ENCODE results near the gene MALL. TPM values are rescaled to one million over a fixed set of nuclear protein-coding genes. Genes with fewer than 3 reads are reported as not detected.
"Not testable (repeated sequence)": the region's sequence is repeated elsewhere in the genome, so short reads cannot be mapped to it uniquely, and the experiment has no call there.

MALL gene
- total RNA-seq, 1 donor from 2014 or later, result 5.4 TPM

DNA sequence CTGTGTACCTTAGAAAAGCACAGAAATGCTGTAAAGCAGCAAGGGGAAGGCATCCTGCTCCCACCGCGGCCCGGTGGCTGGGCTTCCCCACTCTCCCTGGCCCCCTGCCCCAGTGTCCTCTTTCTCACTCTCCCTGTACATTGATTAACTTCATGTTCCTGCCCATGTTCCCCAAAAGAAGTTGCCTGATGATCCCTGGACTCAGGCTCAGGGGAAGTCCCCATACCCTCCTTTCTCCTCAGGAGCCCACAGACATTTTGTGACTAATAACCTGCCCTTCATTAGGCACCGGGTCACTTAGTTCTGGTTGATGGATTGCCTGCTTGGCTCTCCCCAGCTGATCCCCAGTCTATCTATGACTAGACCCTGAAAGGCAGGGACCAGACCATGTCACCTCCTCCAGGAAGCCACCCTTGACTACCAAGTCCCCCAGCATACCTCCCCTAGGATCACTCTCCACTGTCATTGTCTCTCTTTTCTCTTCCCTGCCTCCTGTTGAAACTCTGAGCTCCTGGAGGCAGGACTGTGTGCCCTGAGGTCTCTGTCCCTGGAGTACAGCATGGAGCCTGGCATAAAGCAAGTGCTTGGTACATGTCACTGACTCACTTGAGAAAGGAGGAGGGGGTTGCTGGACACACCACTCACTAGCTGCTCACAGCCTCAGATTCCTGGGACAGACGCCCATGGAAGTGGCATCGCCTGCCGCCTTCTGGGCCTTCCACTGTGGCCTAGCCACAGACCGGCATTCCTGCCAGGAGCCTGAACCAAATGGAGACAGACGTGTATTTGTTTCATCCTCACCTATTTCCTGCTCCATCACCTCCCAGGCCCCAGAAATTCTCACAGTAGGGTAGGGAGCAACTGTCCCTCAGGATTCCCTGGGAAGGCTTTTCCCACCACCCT, 13.5 kb downstream of the MALL start:
- Mint-ChIP-seq H3K27me3 (ENCODE audit: low read depth) (no peaks in the 10 kb centered on the region), H3K4me3 (no peak overlapping the region), H3K27ac (peak overlapping the region; percentile 73), H3K9me3 (peaks cover 3% of the 10 kb centered on the region), H3K4me1 (peaks cover 63% of the 10 kb centered on the region), H3K36me3 (no peaks in the 10 kb centered on the region)
- no peak for TF ChIP-seq CTCF (IDR thresholded peaks at IDR 0.05; ENCODE audit: unreplicated experiment)
- no peak for DNase-seq (ENCODE audit: low spot score in 2 of 2, unreplicated experiment in 2 of 2)

GRCh38 chr2:110101280-110101844, 14.3 kb downstream of the MALL start:
- peak overlapping the region; percentile 27 for H3K27ac Mint-ChIP-seq

DNA sequence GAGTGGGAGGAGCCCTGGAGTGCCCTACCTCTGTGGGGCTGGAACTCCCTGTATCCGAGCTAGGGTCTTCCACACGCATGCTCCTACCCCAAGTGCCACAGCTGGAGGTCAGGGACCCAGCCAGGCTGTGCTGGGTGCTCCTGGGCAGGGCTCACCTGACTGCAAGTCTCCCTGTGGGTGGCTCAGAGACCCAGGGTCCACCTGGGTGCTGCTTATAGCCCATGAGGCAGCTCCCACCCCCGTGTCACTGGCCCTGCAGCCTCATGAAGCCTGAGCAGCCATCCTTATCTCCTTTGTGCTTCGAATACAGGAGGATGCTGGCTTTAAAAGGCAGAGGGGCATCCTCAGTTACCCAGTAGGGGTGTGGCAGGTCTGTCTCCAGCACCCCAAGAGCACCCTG, 14.7 kb downstream of the MALL start:
- H3K27me3 Mint-ChIP-seq (ENCODE audit: low read depth); DNase-seq (ENCODE audit: low spot score in 2 of 2, unreplicated experiment in 2 of 2); H3K9me3 Mint-ChIP-seq; H3K4me3 Mint-ChIP-seq; H3K36me3 Mint-ChIP-seq: not testable (repeated sequence)
- Mint-ChIP-seq H3K4me1 (peaks cover 55% of the 10 kb centered on the region), H3K27ac (peak overlapping the region; percentile 27)

More at GRCh38 chr2:110101280-110101844, 14.3 kb downstream of the MALL start:
- no peak for TF ChIP-seq CTCF (IDR thresholded peaks at IDR 0.05; ENCODE audit: unreplicated experiment)
- DNase-seq (ENCODE audit: low spot score in 2 of 2, unreplicated experiment in 2 of 2), result peak; percentile 46 to 70
- Mint-ChIP-seq H3K9me3 (no peaks in the 10 kb centered on the region), H3K27me3 (ENCODE audit: low read depth) (peaks cover under 1% of the 10 kb centered on the region), H3K4me3 (peak overlapping the region; percentile 1), H3K4me1 (peaks cover 60% of the 10 kb centered on the region), H3K36me3 (no peaks in the 10 kb centered on the region)

DNA sequence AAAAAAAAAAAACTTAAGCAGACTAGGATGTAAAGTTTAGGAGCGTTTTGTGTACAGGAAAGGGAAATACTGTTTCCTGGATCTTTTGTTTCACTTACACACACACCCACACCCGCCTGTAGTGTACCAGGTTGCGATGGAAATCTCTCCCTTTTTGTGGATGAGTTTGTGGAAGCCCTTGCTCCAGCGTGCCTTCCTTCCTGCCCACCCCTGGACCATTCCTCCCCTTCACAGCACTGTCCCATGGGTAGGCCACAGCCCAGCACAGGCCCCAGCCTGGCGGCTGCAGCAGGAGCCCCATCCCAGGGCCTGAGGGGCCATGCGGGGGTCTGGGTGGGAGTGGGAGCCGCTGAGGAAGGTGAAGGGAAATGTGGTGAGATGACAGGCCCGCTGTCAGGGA, 15.1 kb downstream of the MALL start:
- DNase-seq (ENCODE audit: low spot score in 2 of 2, unreplicated experiment in 2 of 2), result no peak
- Mint-ChIP-seq H3K4me3 (no peak overlapping the region), H3K27ac (peak overlapping the region; percentile 39), H3K9me3 (no peaks in the 10 kb centered on the region), H3K27me3 (ENCODE audit: low read depth) (peaks cover 3% of the 10 kb centered on the region), H3K36me3 (no peaks in the 10 kb centered on the region), H3K4me1 (peaks cover 51% of the 10 kb centered on the region)
- TF ChIP-seq CTCF (IDR thresholded peaks at IDR 0.05; ENCODE audit: unreplicated experiment), result no peak

- DNase-seq (ENCODE audit: low spot score in 2 of 2, unreplicated experiment in 2 of 2), result no peak
- no peaks in the 10 kb centered on the region for H3K36me3 Mint-ChIP-seq
- H3K9me3 Mint-ChIP-seq, result no peaks in the 10 kb centered on the region
- H3K27me3 Mint-ChIP-seq (ENCODE audit: low read depth), result peaks cover 3% of the 10 kb centered on the region
- TF ChIP-seq CTCF (IDR thresholded peaks at IDR 0.05; ENCODE audit: unreplicated experiment), result no peak
- H3K27ac Mint-ChIP-seq, result no peak overlapping the region
- no peak overlapping the region for H3K4me3 Mint-ChIP-seq
- H3K4me1 Mint-ChIP-seq, result peaks cover 42% of the 10 kb centered on the region
Observed at GRCh38 chr2:110099471-110100225, 16.0 kb downstream of the MALL start.

Measured in mesothelial cell of epicardium (in vitro differentiated cells).